Uterus (tissue), 2 donors: Measurements from ENCODE around the gene C20orf204.

Source experiments
- POLR2A ChIP-seq, 2 donors: fragments of 450-650 bp; IDR thresholded peaks; one replicate each; pipeline ENCODE4 v1.6.1; 2016; ENCODE audit warnings: antibody characterized with exemption in 2 of 2, mild to moderate bottlenecking in 1 of 2, moderate library complexity in 1 of 2
- TF ChIP-seq, protein P1 (sequence below), 4 experiments: fragments of 200-600 bp in 2 of 4; fragments of 450-650 bp in 2 of 4; sonication (generic) in 2 of 4; IDR thresholded peaks; one replicate each; pipeline ENCODE4 v1.5.1; 2016 to 2019; ENCODE audit warnings: antibody characterized with exemption in 4 of 4, mild to moderate bottlenecking in 2 of 4, moderate library complexity in 1 of 4

DNA sequence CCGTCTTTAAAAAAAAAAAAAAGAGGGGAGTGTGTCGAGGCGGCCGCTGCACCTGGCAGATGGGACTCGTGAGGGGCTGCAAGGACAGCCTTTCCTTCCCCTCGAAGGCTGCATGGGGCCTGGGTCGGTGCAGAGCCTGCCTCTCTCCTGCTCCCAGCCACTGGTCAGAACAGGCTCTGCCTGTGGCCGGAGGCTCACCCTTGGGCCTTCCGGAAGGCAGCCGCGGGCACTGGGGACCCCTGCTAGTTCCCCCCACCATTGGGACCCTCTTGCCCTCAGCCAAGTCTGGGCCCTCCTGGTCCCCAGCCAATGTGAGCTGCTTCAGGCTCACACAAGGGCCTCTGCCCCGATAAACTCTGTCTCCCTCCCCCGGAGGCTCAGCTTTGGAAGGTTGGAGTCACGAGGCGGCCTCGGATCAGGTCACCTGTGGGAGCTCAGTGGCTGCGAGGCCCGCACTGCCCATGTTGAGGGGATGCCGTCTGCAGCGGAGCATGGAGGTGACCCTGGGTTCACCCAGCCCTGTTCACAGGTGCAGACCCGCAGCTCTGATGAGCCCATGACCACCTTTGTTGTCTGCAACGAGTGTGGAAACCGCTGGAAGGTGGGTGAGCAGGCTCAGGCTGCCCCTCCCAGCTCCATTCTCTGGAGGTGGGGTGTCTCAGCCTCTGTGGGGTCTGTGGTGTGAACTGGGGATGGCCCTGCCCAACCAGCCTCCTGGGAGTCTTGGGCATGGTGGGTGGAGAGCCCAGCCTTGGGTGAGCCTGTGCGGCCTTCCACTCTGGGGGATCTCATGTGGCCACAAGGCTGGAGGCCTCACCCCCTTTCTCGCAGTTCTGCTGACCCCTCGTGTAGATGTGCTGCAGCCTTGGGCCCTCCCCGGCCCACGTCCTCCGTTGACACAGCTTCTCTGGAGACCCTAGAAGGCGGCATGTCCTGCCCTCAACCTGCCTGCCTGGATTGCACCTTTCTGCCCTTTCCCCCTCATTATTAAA lies 35.7 kb downstream of the C20orf204 start:
- TF ChIP-seq, protein P1, sequence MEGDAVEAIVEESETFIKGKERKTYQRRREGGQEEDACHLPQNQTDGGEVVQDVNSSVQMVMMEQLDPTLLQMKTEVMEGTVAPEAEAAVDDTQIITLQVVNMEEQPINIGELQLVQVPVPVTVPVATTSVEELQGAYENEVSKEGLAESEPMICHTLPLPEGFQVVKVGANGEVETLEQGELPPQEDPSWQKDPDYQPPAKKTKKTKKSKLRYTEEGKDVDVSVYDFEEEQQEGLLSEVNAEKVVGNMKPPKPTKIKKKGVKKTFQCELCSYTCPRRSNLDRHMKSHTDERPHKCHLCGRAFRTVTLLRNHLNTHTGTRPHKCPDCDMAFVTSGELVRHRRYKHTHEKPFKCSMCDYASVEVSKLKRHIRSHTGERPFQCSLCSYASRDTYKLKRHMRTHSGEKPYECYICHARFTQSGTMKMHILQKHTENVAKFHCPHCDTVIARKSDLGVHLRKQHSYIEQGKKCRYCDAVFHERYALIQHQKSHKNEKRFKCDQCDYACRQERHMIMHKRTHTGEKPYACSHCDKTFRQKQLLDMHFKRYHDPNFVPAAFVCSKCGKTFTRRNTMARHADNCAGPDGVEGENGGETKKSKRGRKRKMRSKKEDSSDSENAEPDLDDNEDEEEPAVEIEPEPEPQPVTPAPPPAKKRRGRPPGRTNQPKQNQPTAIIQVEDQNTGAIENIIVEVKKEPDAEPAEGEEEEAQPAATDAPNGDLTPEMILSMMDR (IDR thresholded peaks at IDR 0.05) = no peak
- TF ChIP-seq POLR2A (IDR thresholded peaks at IDR 0.05) = no peak
